ENCODE data around the gene APBA1. TPM values are rescaled to one million over a fixed set of nuclear protein-coding genes. Genes with fewer than 3 reads are reported as not detected.

Gene APBA1
- total and polyA plus RNA-seq, 12 donors = 0.66 to 5.7 (median 2.5) TPM

DNA sequence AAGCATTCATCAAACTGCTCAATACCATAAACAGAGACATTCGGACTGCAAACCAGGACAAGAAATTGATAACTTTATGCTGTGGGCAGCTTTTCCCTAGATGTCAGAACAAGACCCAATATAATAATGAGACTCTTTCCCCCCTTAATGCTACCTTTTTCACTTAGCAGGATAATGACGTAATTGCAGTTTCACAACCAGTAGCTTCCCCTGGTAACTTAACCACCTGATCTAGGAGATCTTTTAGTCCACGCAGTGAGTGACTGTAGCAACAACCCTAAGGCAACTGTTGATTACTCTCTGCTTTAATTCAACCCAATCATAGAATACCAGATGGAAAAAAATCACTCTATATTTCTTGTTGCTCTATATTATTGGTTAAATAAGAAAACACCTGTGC, 56.3 kb downstream of the APBA1 start:
- H3K4me3 ChIP-seq = no peak overlapping the region
- no peak for TF ChIP-seq CTCF (IDR thresholded peaks at IDR 0.05)
- no peak overlapping the region for H3K27ac ChIP-seq
- DNase-seq (no peak), ATAC-seq (no peak)
- no peaks in the 10 kb centered on the region for H3K9me3 ChIP-seq
- intact Hi-C loops (cut with DNase I) = no loop called here
- H3K4me1 ChIP-seq = no peaks in the 10 kb centered on the region
- no peaks in the 10 kb centered on the region for H3K27me3 ChIP-seq
- H3K36me3 ChIP-seq = no peaks in the 10 kb centered on the region
- WGBS, 2 donors = 93 to 97% methylated on average over 3 of the region's 3 CpGs

GRCh38 chr9:69611221-69611620, 61.0 kb downstream of the APBA1 start:
- WGBS, 2 donors = 68 to 81% methylated on average over 3 of the region's 3 CpGs
- ATAC-seq (no peak), DNase-seq (no peak)
- no peak overlapping the region for H3K27ac ChIP-seq
- no peak for TF ChIP-seq CTCF (IDR thresholded peaks at IDR 0.05)
- H3K27me3 ChIP-seq = no peaks in the 10 kb centered on the region
- H3K4me3 ChIP-seq = no peak overlapping the region
- H3K36me3 ChIP-seq = no peaks in the 10 kb centered on the region
- intact Hi-C loops (cut with DNase I) = no loop called here
- no peaks in the 10 kb centered on the region for H3K4me1 ChIP-seq
- no peaks in the 10 kb centered on the region for H3K9me3 ChIP-seq

- DNase-seq (no peak), ATAC-seq (no peak)
- Histone ChIP-seq H3K9me3 (no peaks in the 10 kb centered on the region), H3K27ac (no peak overlapping the region), H3K27me3 (no peaks in the 10 kb centered on the region), H3K4me3 (no peak overlapping the region), H3K36me3 (no peaks in the 10 kb centered on the region), H3K4me1 (peaks cover 0 to 4% (median 0%) of the 10 kb centered on the region in 9 donors)
- no peak for TF ChIP-seq CTCF (IDR thresholded peaks at IDR 0.05)
- intact Hi-C loops (cut with DNase I) = no loop called here
Measured at GRCh38 chr9:69609156-69609555, 63.0 kb downstream of the APBA1 start.

DNA sequence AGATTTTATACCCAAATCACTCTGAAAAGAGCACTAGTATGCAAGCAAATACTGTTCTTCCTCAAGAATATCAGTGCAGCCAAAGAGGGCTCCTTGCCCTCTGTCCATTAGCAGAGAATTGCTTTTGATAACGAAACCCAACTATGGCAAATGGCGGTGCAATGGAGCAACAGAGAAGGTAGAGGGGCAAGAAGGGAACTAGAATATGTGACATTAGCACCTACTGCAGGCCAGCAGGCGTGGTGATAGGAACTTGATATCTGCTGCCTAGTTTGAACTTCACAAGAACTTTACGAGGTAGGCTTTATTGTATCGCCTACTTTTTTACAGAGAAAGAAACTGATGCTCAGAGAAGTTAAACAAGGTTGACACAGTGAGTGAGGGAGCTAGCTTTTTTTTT, 66.1 kb downstream of the APBA1 start:
- 94 to 97% methylated on average over 5 of the region's 5 CpGs for WGBS, 2 donors
- no peak for TF ChIP-seq CTCF (IDR thresholded peaks at IDR 0.05)
- Histone ChIP-seq H3K4me1 (peaks cover 0 to 10% (median 0%) of the 10 kb centered on the region in 9 donors), H3K27me3 (no peaks in the 10 kb centered on the region), H3K27ac (no peak overlapping the region), H3K4me3 (no peak overlapping the region), H3K9me3 (no peaks in the 10 kb centered on the region), H3K36me3 (no peaks in the 10 kb centered on the region)
- ATAC-seq = no peak
- DNase-seq = no peak
- intact Hi-C loops (cut with DNase I) = no loop called here
